Endothelial cell of umbilical vein (primary cell): ENCODE data around the gene ZNF280C.

Experiments
- CTCF ChIP-seq, 2 donors: IDR thresholded peaks; 1 replicate in 1 of 2; 2 replicates in 1 of 2; pipeline ENCODE4 v1.5.1; 2011; ENCODE audit warnings: low read length in 2 of 2, mild to moderate bottlenecking in 2 of 2, moderate library complexity in 2 of 2, control low read depth in 1 of 2, inconsistent platforms in 1 of 2, low read depth in 1 of 2; ENCODE audit not compliant: insufficient read depth in 1 of 2; ENCODE audit errors: extremely low read depth in 1 of 2
- EZH2 ChIP-seq: IDR thresholded peaks from 2 replicates; pipeline ENCODE4 v1.6.1; 2012; ENCODE audit warnings: borderline replicate concordance, low read depth, mild to moderate bottlenecking, moderate library complexity, low read length, inconsistent platforms; ENCODE audit not compliant: severe bottlenecking
- FOS ChIP-seq: IDR thresholded peaks from 2 replicates; pipeline ENCODE4 v1.6.1; 2011; ENCODE audit warnings: mild to moderate bottlenecking, low read length, moderate library complexity, borderline replicate concordance; ENCODE audit not compliant: insufficient read depth
- JUN ChIP-seq: IDR thresholded peaks from 2 replicates; pipeline ENCODE4 v1.6.1; 2011; ENCODE audit warnings: borderline replicate concordance, low read depth; ENCODE audit not compliant: insufficient read length, insufficient read depth
- MAX ChIP-seq: IDR thresholded peaks from 2 replicates; pipeline ENCODE4 v1.6.1; 2011; ENCODE audit not compliant: insufficient read depth, insufficient read length
- POLR2A ChIP-seq: IDR thresholded peaks from 2 replicates; pipeline ENCODE4 v1.6.1; 2012; ENCODE audit warnings: low read depth, mild to moderate bottlenecking, control low read depth, low read length
- POLR2AphosphoS5 ChIP-seq: IDR thresholded peaks from 2 replicates; pipeline ENCODE4 v1.6.1; 2012; ENCODE audit warnings: low read depth, mild to moderate bottlenecking, control low read depth, low read length, moderate library complexity; ENCODE audit not compliant: insufficient read depth

DNA sequence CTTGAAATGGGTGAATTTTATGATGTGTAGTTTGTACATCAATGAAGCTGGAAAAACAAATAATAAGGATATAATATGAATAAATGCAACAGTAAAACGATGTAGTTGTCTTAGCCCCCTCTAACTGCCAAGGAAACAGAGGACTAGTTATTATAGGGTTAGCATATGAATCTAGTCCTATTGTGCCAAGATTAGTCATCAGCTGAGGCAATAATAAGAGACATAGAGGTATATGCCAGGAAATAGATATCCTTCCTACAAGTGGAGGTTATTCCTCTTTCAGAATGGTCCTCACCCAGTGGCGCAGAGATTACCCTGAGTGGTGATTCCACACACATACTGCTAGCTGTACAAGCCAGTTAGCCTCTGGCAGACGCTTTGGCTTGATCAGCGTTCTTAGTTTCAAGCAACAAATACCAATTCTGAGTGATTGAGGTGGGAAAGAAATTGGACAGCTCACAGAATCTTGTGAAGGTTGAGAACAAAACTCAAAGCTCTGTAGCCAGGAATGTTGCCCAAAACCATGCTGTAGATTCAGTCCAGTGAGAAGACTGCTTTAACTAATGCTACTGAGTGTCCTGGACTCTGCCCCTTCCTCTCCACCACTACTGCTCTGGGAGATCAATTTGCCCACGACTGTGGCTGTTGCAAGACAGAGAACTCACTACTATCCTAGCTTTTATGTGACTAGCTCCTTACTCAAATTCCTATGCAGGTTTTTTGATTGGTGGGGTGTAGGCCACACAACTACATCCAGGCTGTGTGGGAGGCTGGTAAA lies 27.0 kb upstream of the ZNF280C start:
- TF ChIP-seq CTCF (IDR thresholded peaks at IDR 0.05; ENCODE audit: extremely low read depth in 1 of 2, insufficient read depth in 1 of 2, low read depth in 1 of 2, low read length in 2 of 2) = no peak
- no peak for TF ChIP-seq EZH2
- no peak for TF ChIP-seq POLR2AphosphoS5
- no peak for TF ChIP-seq POLR2A
- TF ChIP-seq FOS = no peak
- no peak for TF ChIP-seq MAX
- TF ChIP-seq JUN = no peak
